Body of pancreas (tissue), 4 donors: ENCODE results near the gene ARHGAP6. TPM values are rescaled to one million over a fixed set of nuclear protein-coding genes. Genes with fewer than 3 reads are reported as not detected.

Source experiments
- ATAC-seq: fragments of 150-250 bp; one replicate; pipeline ENCODE4 v1.9.1; 2016
- DNase-seq, 4 donors: peaks; one replicate each; pipeline ENCODE4 v3.0.0-alpha.2; 2019
- H3K27ac ChIP-seq, 4 donors: fragments of 200-600 bp; sonication (generic); 1 replicate in 3 of 4; 2 replicates in 1 of 4; pipeline versions ENCODE4 v1.5.1 to v1.6.1; 2016 to 2019; ENCODE audit warnings: mild to moderate bottlenecking in 1 of 4, mixed read lengths in 1 of 4, moderate library complexity in 1 of 4
- H3K27me3 ChIP-seq, 2 donors: fragments of 200-600 bp; sonication (generic); one replicate each; pipeline ENCODE4 v1.6.0; 2016; ENCODE audit warnings: mild to moderate bottlenecking in 1 of 2
- H3K36me3 ChIP-seq, 2 donors: fragments of 200-600 bp; sonication (generic); replicated peaks in 1 of 2; 2 replicates each; pipeline ENCODE4 v1.5.1; 2016; ENCODE audit warnings: low read depth in 2 of 2; ENCODE audit not compliant: insufficient read depth in 1 of 2
- H3K4me1 ChIP-seq: fragments of 200-600 bp; sonication (generic); one replicate; pipeline ENCODE4 v1.6.0; 2016
- H3K4me3 ChIP-seq, 2 donors: fragments of 200-600 bp; sonication (generic); 1 replicate in 1 of 2; 2 replicates in 1 of 2; pipeline ENCODE4 v1.5.1; 2016 to 2019
- H3K9me3 ChIP-seq, 3 donors: fragments of 200-600 bp; sonication (generic); 1 replicate in 2 of 3; 2 replicates in 1 of 3; pipeline ENCODE4 v1.5.1; 2016
- CTCF ChIP-seq, 7 experiments: fragments of 450-650 bp in 4 of 7; fragments of 200-600 bp in 3 of 7; sonication (generic) in 3 of 7; IDR thresholded peaks; one replicate each; pipeline ENCODE4 v1.5.1; 2016 to 2019; ENCODE audit warnings: antibody characterized with exemption in 7 of 7
- POLR2A ChIP-seq, 3 donors: fragments of 450-650 bp; IDR thresholded peaks; one replicate each; pipeline ENCODE4 v1.6.1; 2016; ENCODE audit warnings: antibody characterized with exemption in 3 of 3, mild to moderate bottlenecking in 2 of 3
- WGBS, 2 donors: methylation state at CpG; one replicate each; pipeline ENCODE4 v1.1.5; 2017; 5-methylcytosine and 5-hydroxymethylcytosine counted together
- intact Hi-C: fragments of 100-400 bp; cut with DNase I; formaldehyde crosslinking; loops from one replicate; pipeline ENCODE4 v1.15.1; 2023
- total RNA-seq, 2 donors: library from RNA; depleted of rRNA; stranded (reverse); fragments of >200 nt; gene quantifications; one replicate each; pipeline ENCODE4 v1.1.0, GENCODE V29; 2016

ARHGAP6 gene
- total RNA-seq, 2 donors from 2014 or later, result 2.3 to 10.9 TPM

GRCh38 chrX:11553594-11553993 lies 112.1 kb downstream of the ARHGAP6 start:
- H3K27me3 ChIP-seq, result no peaks in the 10 kb centered on the region
- H3K27ac ChIP-seq, result no peak overlapping the region
- no peak for ATAC-seq
- no peak overlapping the region for H3K4me3 ChIP-seq
- H3K36me3 ChIP-seq, result no peaks in the 10 kb centered on the region
- DNase-seq, result no peak
- WGBS, 2 donors, result 82 to 85% methylated on average over 1 of the region's 1 CpG
- no peaks in the 10 kb centered on the region for H3K4me1 ChIP-seq
- H3K9me3 ChIP-seq, result no peaks in the 10 kb centered on the region
- TF ChIP-seq POLR2A (IDR thresholded peaks at IDR 0.05) (no peak), CTCF (IDR thresholded peaks at IDR 0.05) (no peak)
- intact Hi-C loops, result no loop called here

GRCh38 chrX:11551151-11551550 lies 114.6 kb downstream of the ARHGAP6 start:
- Histone ChIP-seq H3K4me1 (no peaks in the 10 kb centered on the region), H3K9me3 (no peaks in the 10 kb centered on the region), H3K4me3 (no peak overlapping the region), H3K36me3 (no peaks in the 10 kb centered on the region), H3K27ac (no peak overlapping the region), H3K27me3 (no peaks in the 10 kb centered on the region)
- intact Hi-C loops, result no loop called here
- no peak for TF ChIP-seq CTCF (IDR thresholded peaks at IDR 0.05)
- no peak for TF ChIP-seq POLR2A (IDR thresholded peaks at IDR 0.05)
- DNase-seq, result no peak
- 23 to 39% methylated on average over 1 of the region's 1 CpG for WGBS, 2 donors
- ATAC-seq, result no peak

- no peak for DNase-seq
- no peaks in the 10 kb centered on the region for H3K4me1 ChIP-seq
- no peak for TF ChIP-seq CTCF (IDR thresholded peaks at IDR 0.05)
- no peak for TF ChIP-seq POLR2A (IDR thresholded peaks at IDR 0.05)
- no peak overlapping the region for H3K4me3 ChIP-seq
- ATAC-seq, result no peak
- no peak overlapping the region for H3K27ac ChIP-seq
- intact Hi-C loops, result no loop called here
- no peaks in the 10 kb centered on the region for H3K27me3 ChIP-seq
- 52 to 66% methylated on average over 2 of the region's 2 CpGs for WGBS, 2 donors
- no peaks in the 10 kb centered on the region for H3K9me3 ChIP-seq
- H3K36me3 ChIP-seq, result no peaks in the 10 kb centered on the region
Observed at GRCh38 chrX:11546917-11547316, 118.8 kb downstream of the ARHGAP6 start.

- 71 to 76% methylated on average over 1 of the region's 1 CpG for WGBS, 2 donors
- no peak overlapping the region for H3K27ac ChIP-seq
- DNase-seq (no peak), ATAC-seq (no peak)
- no peaks in the 10 kb centered on the region for H3K27me3 ChIP-seq
- H3K36me3 ChIP-seq, result no peaks in the 10 kb centered on the region
- intact Hi-C loops, result no loop called here
- no peaks in the 10 kb centered on the region for H3K9me3 ChIP-seq
- H3K4me1 ChIP-seq, result no peaks in the 10 kb centered on the region
- TF ChIP-seq POLR2A (IDR thresholded peaks at IDR 0.05) (no peak), CTCF (IDR thresholded peaks at IDR 0.05) (no peak)
- no peak overlapping the region for H3K4me3 ChIP-seq
Observed at GRCh38 chrX:11543249-11543648, 122.5 kb downstream of the ARHGAP6 start.

GRCh38 chrX:11541510-11541909 lies 124.2 kb downstream of the ARHGAP6 start:
- no peak overlapping the region for H3K4me3 ChIP-seq
- ATAC-seq, result no peak
- TF ChIP-seq CTCF (IDR thresholded peaks at IDR 0.05), result no peak
- TF ChIP-seq POLR2A (IDR thresholded peaks at IDR 0.05), result no peak
- no peak overlapping the region for H3K27ac ChIP-seq
- 59 to 73% methylated on average over 1 of the region's 1 CpG for WGBS, 2 donors
- H3K27me3 ChIP-seq, result no peaks in the 10 kb centered on the region
- H3K4me1 ChIP-seq, result no peaks in the 10 kb centered on the region
- H3K9me3 ChIP-seq, result no peaks in the 10 kb centered on the region
- intact Hi-C loops, result no loop called here
- H3K36me3 ChIP-seq, result no peaks in the 10 kb centered on the region
- no peak for DNase-seq
